BE2C (cell line): ENCODE results near the gene PGAM5.

Source experiments
- DNase-seq: peaks from one replicate; pipeline ENCODE4 v3.0.0-alpha.2; 2020
- H3K27me3 ChIP-seq: fragments of 250-450 bp; sonication (Bioruptor Pico); 2 replicates; pipeline ENCODE4 v1.5.1; 2020; ENCODE audit warnings: mild to moderate bottlenecking
- H3K36me3 ChIP-seq: fragments of 250-450 bp; sonication (Bioruptor Pico); 2 replicates; pipeline ENCODE4 v1.5.1; 2020; ENCODE audit warnings: mild to moderate bottlenecking
- H3K4me1 ChIP-seq: fragments of 250-450 bp; sonication (Bioruptor Pico); 2 replicates; pipeline ENCODE4 v1.5.1; 2020
- H3K4me3 ChIP-seq: 2 replicates; pipeline ENCODE4 v1.5.1; 2011; ENCODE audit warnings: low read depth, low read length
- H3K9me3 ChIP-seq: fragments of 250-450 bp; sonication (Bioruptor Pico); 2 replicates; pipeline ENCODE4 v1.5.1; 2020
- CTCF ChIP-seq: IDR thresholded peaks from 2 replicates; pipeline ENCODE4 v1.5.1; 2012; ENCODE audit warnings: mild to moderate bottlenecking, low read depth, low read length

PGAM5 gene

GRCh38 chr12:132698341-132698740, 12.3 kb upstream of the PGAM5 start:
- no peak for TF ChIP-seq CTCF
- H3K4me1 ChIP-seq = no peaks in the 10 kb centered on the region
- H3K36me3 ChIP-seq = peaks cover 26% of the 10 kb centered on the region
- H3K4me3 ChIP-seq = no peak overlapping the region
- DNase-seq = no peak
- H3K27me3 ChIP-seq = no peaks in the 10 kb centered on the region
- no peaks in the 10 kb centered on the region for H3K9me3 ChIP-seq

DNA sequence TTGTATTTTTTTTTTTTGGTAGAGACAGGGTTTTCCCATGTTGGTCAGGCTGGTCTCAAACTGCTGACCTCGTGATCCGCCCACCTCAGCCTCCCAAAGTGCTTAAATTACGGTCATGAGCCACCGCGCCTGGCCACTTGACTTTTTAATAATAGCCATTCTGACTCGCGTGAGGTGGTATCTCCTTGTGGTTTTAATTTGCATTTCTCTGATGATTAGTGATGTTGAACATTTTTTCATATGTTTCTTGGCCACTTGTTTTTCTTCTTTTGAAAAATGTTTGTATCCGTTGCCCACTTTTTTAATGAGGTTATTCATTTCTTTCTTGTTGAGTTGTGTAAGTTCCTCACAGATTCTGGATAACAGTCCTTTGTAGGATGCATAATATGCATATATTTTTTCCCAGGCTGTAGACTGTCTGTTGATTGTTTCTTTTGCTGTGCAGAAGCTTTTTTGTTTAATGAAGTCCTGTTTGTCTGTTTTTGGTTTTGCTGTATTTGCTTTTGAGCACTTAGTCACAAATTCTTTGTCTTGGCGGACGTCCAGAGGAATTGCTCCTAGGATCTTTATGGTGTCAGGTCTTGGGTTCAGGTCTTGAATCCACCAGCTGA, 10.3 kb upstream of the PGAM5 start:
- Histone ChIP-seq H3K36me3 (peaks cover 31% of the 10 kb centered on the region), H3K4me1 (no peaks in the 10 kb centered on the region), H3K27me3 (no peaks in the 10 kb centered on the region), H3K9me3 (no peaks in the 10 kb centered on the region), H3K4me3 (no peak overlapping the region)
- TF ChIP-seq CTCF = no peak
- DNase-seq = no peak

GRCh38 chr12:132702640-132703039, 8.0 kb upstream of the PGAM5 start:
- Histone ChIP-seq H3K4me3 (no peak overlapping the region), H3K9me3 (no peaks in the 10 kb centered on the region), H3K36me3 (peaks cover 14% of the 10 kb centered on the region), H3K27me3 (no peaks in the 10 kb centered on the region), H3K4me1 (no peaks in the 10 kb centered on the region)
- DNase-seq = no peak
- no peak for TF ChIP-seq CTCF

DNA sequence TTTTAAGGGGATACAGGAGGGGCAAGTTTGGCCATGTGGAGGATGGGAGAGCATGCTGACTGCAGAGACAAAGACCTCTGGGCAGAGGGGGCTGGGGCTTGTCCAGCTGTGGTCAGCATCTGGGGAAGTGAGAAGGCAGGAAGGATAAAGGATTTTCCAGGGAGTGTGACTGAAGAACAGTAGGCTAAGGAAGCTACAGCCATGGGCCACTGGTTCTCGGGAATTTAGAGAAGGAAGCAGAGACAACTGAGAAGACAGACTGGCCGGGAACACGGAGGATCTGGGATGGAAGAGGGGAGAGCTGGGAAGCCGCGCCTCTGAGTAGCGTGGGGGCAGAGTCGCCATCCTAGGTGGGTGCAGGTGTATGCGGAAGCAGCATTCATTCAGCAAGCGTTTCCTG, 7.0 kb upstream of the PGAM5 start:
- Histone ChIP-seq H3K9me3 (no peaks in the 10 kb centered on the region), H3K27me3 (no peaks in the 10 kb centered on the region), H3K4me3 (no peak overlapping the region), H3K4me1 (no peaks in the 10 kb centered on the region), H3K36me3 (peaks cover 12% of the 10 kb centered on the region)
- no peak for TF ChIP-seq CTCF
- no peak for DNase-seq

- no peak for DNase-seq
- H3K4me3 ChIP-seq = no peak overlapping the region
- H3K9me3 ChIP-seq = no peaks in the 10 kb centered on the region
- no peaks in the 10 kb centered on the region for H3K4me1 ChIP-seq
- H3K36me3 ChIP-seq = peaks cover 4% of the 10 kb centered on the region
- TF ChIP-seq CTCF = no peak
- H3K27me3 ChIP-seq = no peaks in the 10 kb centered on the region
These were observed 3.4 kb upstream of the PGAM5 start for GRCh38 chr12:132707241-132707640.

GRCh38 chr12:132708150-132708549, 2.5 kb upstream of the PGAM5 start:
- TF ChIP-seq CTCF = no peak
- H3K9me3 ChIP-seq = no peaks in the 10 kb centered on the region
- H3K36me3 ChIP-seq = peaks cover 9% of the 10 kb centered on the region
- no peak for DNase-seq
- no peaks in the 10 kb centered on the region for H3K4me1 ChIP-seq
- no peak overlapping the region for H3K4me3 ChIP-seq
- H3K27me3 ChIP-seq = no peaks in the 10 kb centered on the region
